Smooth muscle cell (in vitro differentiated cells): ENCODE data around the gene CX3CL1. TPM values are rescaled to one million over a fixed set of nuclear protein-coding genes. Genes with fewer than 3 reads are reported as not detected.

ENCODE experiments used
- DNase-seq: peaks from one replicate; lab custom pipeline; 2025; ENCODE audit not compliant: unreplicated experiment; lab: John Stamatoyannopoulos, UW
- H2AFZ ChIP-seq: fragments of 200-600 bp; sonication (generic); 2 replicates; pipeline ENCODE4 v1.6.0; 2016; ENCODE audit warnings: antibody characterized with exemption, low read depth, mild to moderate bottlenecking
- H3F3A ChIP-seq: fragments of 200-600 bp; sonication (generic); 2 replicates; pipeline ENCODE4 v1.6.0; 2017; ENCODE audit warnings: antibody characterized with exemption, low read depth
- H3K27ac ChIP-seq: fragments of 200-600 bp; sonication (generic); 2 replicates; pipeline ENCODE4 v1.5.1; 2016; ENCODE audit warnings: low read depth, mild to moderate bottlenecking
- H3K27me3 ChIP-seq: fragments of 200-600 bp; sonication (generic); 2 replicates; pipeline ENCODE4 v1.6.1; 2016; ENCODE audit warnings: low read depth, mild to moderate bottlenecking
- H3K36me3 ChIP-seq: fragments of 200-600 bp; sonication (generic); 2 replicates; pipeline ENCODE4 v1.5.1; 2016; ENCODE audit warnings: low read depth
- H3K4me1 ChIP-seq: fragments of 200-600 bp; sonication (generic); 2 replicates; pipeline ENCODE4 v1.5.1; 2016; ENCODE audit warnings: low read depth
- H3K4me2 ChIP-seq: fragments of 200-600 bp; sonication (generic); 2 replicates; pipeline ENCODE4 v1.6.0; 2016; ENCODE audit warnings: mild to moderate bottlenecking
- H3K4me3 ChIP-seq: fragments of 200-600 bp; sonication (generic); 2 replicates; pipeline ENCODE4 v1.5.1; 2016; ENCODE audit warnings: mild to moderate bottlenecking
- H3K79me2 ChIP-seq: fragments of 200-600 bp; sonication (generic); 2 replicates; pipeline ENCODE4 v1.6.0; 2016; ENCODE audit warnings: low read depth, mild to moderate bottlenecking
- H3K9ac ChIP-seq: fragments of 200-600 bp; sonication (generic); 2 replicates; pipeline ENCODE4 v1.6.0; 2016; ENCODE audit warnings: low read depth
- H3K9me3 ChIP-seq: fragments of 200-600 bp; sonication (generic); replicated peaks from 2 replicates; pipeline ENCODE4 v1.5.1; 2016; ENCODE audit warnings: low read depth
- H4K20me1 ChIP-seq: fragments of 200-600 bp; sonication (generic); 2 replicates; pipeline ENCODE4 v1.6.0; 2016; ENCODE audit warnings: low read depth
- CTCF ChIP-seq: fragments of 200-600 bp; sonication (generic); IDR thresholded peaks from 2 replicates; pipeline ENCODE4 v1.5.1; 2017; ENCODE audit warnings: borderline replicate concordance, mild to moderate bottlenecking, antibody characterized with exemption; ENCODE audit not compliant: insufficient read depth, poor library complexity, severe bottlenecking
- WGBS: methylation state at CpG from one replicate; pipeline ENCODE4 v1.1.7; 2016; ENCODE audit warnings: low lambda C conversion rate; 5-methylcytosine and 5-hydroxymethylcytosine counted together
- polyA plus RNA-seq: library from polyadenylated mRNA; unstranded; fragments of >200 nt; fragmentation: Nextera tagmentation; extraction: Ambion mirVana; gene quantifications from 2 replicates; pipeline ENCODE4 v1.2.1, GENCODE V29; 2016
- total RNA-seq: library from RNA; depleted of rRNA; stranded (reverse); fragments of >200 nt; gene quantifications from 2 replicates; pipeline ENCODE4 v1.2.3, GENCODE V29; 2014

Gene CX3CL1
- total and polyA plus RNA-seq, 2 experiments from 2014 or later, result 2.2 to 5.4 TPM

- no peak overlapping the region for H2AFZ ChIP-seq
- H3F3A ChIP-seq, result no peaks in the 10 kb centered on the region
- no peaks in the 10 kb centered on the region for H3K79me2 ChIP-seq
- no peak overlapping the region for H3K27ac ChIP-seq
- H4K20me1 ChIP-seq, result no peaks in the 10 kb centered on the region
- no peak overlapping the region for H3K4me3 ChIP-seq
- 92% methylated on average over 3 of the region's 3 CpGs for WGBS
- no peak overlapping the region for H3K4me2 ChIP-seq
- peaks cover 4% of the 10 kb centered on the region for H3K27me3 ChIP-seq
- no peaks in the 10 kb centered on the region for H3K4me1 ChIP-seq
- TF ChIP-seq CTCF, result no peak
- H3K9ac ChIP-seq, result no peak overlapping the region
- H3K36me3 ChIP-seq, result no peaks in the 10 kb centered on the region
- no peaks in the 10 kb centered on the region for H3K9me3 ChIP-seq
- DNase-seq, result no peak
Measured at GRCh38 chr16:57331355-57331754, 40.9 kb upstream of the CX3CL1 start.

- 83% methylated on average over 1 of the region's 1 CpG for WGBS
- no peak overlapping the region for H2AFZ ChIP-seq
Measured at GRCh38 chr16:57333402-57333801, 38.9 kb upstream of the CX3CL1 start.

GRCh38 chr16:57335366-57335765 is 36.9 kb upstream of the CX3CL1 start:
- Histone ChIP-seq H3K4me2 (no peak overlapping the region), H3K9me3 (no peaks in the 10 kb centered on the region), H3F3A (no peaks in the 10 kb centered on the region), H3K27me3 (peaks cover 4% of the 10 kb centered on the region), H3K27ac (no peak overlapping the region), H4K20me1 (no peaks in the 10 kb centered on the region), H3K79me2 (no peaks in the 10 kb centered on the region), H3K4me3 (no peak overlapping the region), H2AFZ (no peak overlapping the region), H3K9ac (no peak overlapping the region), H3K36me3 (no peaks in the 10 kb centered on the region), H3K4me1 (no peaks in the 10 kb centered on the region)
- no peak for TF ChIP-seq CTCF
- no peak for DNase-seq
- WGBS, result 97% methylated on average over 4 of the region's 4 CpGs

More at GRCh38 chr16:57333402-57333801, 38.9 kb upstream of the CX3CL1 start:
- no peaks in the 10 kb centered on the region for H3K4me1 ChIP-seq
- H3K9ac ChIP-seq, result no peak overlapping the region
- TF ChIP-seq CTCF, result no peak
- no peaks in the 10 kb centered on the region for H3K36me3 ChIP-seq
- H3K79me2 ChIP-seq, result no peaks in the 10 kb centered on the region
- H3F3A ChIP-seq, result no peaks in the 10 kb centered on the region
- H3K27ac ChIP-seq, result no peak overlapping the region
- H3K4me3 ChIP-seq, result no peak overlapping the region
- H4K20me1 ChIP-seq, result no peaks in the 10 kb centered on the region
- no peak overlapping the region for H3K4me2 ChIP-seq
- no peak for DNase-seq
- H3K9me3 ChIP-seq, result no peaks in the 10 kb centered on the region
- peaks cover 4% of the 10 kb centered on the region for H3K27me3 ChIP-seq

GRCh38 chr16:57341062-57341440 is 31.2 kb upstream of the CX3CL1 start:
- H3K79me2 ChIP-seq, result no peaks in the 10 kb centered on the region
- peak overlapping the region; percentile 60 for H3K4me2 ChIP-seq
- no peaks in the 10 kb centered on the region for H4K20me1 ChIP-seq
- no peaks in the 10 kb centered on the region for H3K36me3 ChIP-seq
- H3K27me3 ChIP-seq, result no peaks in the 10 kb centered on the region
- H3K4me1 ChIP-seq, result no peaks in the 10 kb centered on the region
- H3K27ac ChIP-seq, result peak overlapping the region; percentile 71
- peaks cover 9% of the 10 kb centered on the region for H3F3A ChIP-seq
- 92% methylated on average over 6 of the region's 6 CpGs for WGBS
- H3K4me3 ChIP-seq, result no peak overlapping the region
- no peak for DNase-seq
- no peak overlapping the region for H3K9ac ChIP-seq
- no peak overlapping the region for H2AFZ ChIP-seq
- TF ChIP-seq CTCF, result no peak
- H3K9me3 ChIP-seq, result no peaks in the 10 kb centered on the region
